B cell (primary cell): Measurements from ENCODE around the gene DOCK4.

Experiments used
- EZH2 ChIP-seq: IDR thresholded peaks from 2 replicates; pipeline ENCODE4 v1.6.1; 2012; ENCODE audit warnings: borderline replicate concordance, low read depth, mild to moderate bottlenecking, moderate library complexity, low read length; ENCODE audit not compliant: insufficient read depth, poor library complexity, severe bottlenecking
- TF ChIP-seq, protein P1 (sequence below): fragments of 200-600 bp; IDR thresholded peaks from one replicate; pipeline ENCODE4 v1.8.0; 2022; ENCODE audit warnings: antibody characterized with exemption, mild to moderate bottlenecking

DNA sequence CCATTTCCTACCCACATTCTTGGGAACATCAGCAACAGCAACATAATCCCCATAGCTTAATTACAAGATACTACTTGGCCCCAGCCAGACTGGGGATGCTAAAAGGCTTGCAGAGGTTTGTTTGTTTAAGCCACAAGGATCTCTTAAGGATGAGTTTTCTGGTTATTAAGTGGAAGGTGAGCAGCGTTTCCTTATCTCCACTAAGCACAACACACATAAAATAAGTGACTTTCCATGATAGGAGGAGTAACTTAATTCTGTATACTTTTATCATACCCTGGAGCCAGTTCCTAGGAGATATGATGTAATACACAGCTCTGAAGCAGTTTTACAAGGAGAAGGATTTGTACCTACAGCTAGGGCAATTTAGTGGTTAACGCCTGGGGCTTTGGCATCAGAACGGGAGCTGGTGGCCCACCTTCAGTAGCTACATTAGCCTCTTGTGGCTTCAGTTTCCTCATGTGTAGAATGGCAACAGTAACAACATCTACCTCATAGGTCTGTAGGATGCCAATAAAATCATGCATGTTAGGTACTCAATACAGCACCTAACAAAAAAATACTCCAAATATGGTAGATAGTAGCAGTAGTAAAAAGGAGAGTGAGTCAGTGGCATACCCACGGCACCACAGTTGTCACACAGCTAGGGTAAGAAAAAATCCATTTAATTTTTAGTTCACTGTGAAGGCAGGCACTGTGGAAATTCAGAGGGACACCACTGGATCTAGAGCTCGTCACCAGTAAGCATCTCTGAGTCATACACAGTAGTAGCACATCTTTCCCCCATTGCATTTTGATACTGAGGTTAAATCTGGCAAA is 55.2 kb downstream of the DOCK4 start:
- TF ChIP-seq, protein P1, sequence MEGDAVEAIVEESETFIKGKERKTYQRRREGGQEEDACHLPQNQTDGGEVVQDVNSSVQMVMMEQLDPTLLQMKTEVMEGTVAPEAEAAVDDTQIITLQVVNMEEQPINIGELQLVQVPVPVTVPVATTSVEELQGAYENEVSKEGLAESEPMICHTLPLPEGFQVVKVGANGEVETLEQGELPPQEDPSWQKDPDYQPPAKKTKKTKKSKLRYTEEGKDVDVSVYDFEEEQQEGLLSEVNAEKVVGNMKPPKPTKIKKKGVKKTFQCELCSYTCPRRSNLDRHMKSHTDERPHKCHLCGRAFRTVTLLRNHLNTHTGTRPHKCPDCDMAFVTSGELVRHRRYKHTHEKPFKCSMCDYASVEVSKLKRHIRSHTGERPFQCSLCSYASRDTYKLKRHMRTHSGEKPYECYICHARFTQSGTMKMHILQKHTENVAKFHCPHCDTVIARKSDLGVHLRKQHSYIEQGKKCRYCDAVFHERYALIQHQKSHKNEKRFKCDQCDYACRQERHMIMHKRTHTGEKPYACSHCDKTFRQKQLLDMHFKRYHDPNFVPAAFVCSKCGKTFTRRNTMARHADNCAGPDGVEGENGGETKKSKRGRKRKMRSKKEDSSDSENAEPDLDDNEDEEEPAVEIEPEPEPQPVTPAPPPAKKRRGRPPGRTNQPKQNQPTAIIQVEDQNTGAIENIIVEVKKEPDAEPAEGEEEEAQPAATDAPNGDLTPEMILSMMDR = no peak
- TF ChIP-seq EZH2 = no peak
